ENCODE data around the gene ADAMTSL1.

ADAMTSL1 gene

GRCh38 chr9:18673179-18673578 lies 199.2 kb downstream of the ADAMTSL1 start:
- no peaks in the 10 kb centered on the region for H4K20me1 ChIP-seq (ENCODE audit: insufficient read depth)
- no peaks in the 10 kb centered on the region for H3K79me2 ChIP-seq (ENCODE audit: insufficient read depth, low read depth)
- no peak for TF ChIP-seq CTCF (conservative IDR thresholded peaks at IDR 0.05; ENCODE audit: low read depth, low read length)
- no peak overlapping the region for H3K4me2 ChIP-seq
- H2AFZ ChIP-seq (ENCODE audit: low read depth), result no peak overlapping the region
- H3K9ac ChIP-seq, result no peak overlapping the region
- no peaks in the 10 kb centered on the region for H3K4me1 ChIP-seq (ENCODE audit: low read depth, poor library complexity, severe bottlenecking)
- H3K27ac ChIP-seq, result no peak overlapping the region
- H3K4me3 ChIP-seq (IDR thresholded peaks at IDR 0.05; ENCODE audit: insufficient read depth, low read depth, low read length), result no peak overlapping the region
- no peaks in the 10 kb centered on the region for H3K27me3 ChIP-seq (ENCODE audit: insufficient read depth, low read depth)
- no peaks in the 10 kb centered on the region for H3K36me3 ChIP-seq (ENCODE audit: insufficient read depth)

DNA sequence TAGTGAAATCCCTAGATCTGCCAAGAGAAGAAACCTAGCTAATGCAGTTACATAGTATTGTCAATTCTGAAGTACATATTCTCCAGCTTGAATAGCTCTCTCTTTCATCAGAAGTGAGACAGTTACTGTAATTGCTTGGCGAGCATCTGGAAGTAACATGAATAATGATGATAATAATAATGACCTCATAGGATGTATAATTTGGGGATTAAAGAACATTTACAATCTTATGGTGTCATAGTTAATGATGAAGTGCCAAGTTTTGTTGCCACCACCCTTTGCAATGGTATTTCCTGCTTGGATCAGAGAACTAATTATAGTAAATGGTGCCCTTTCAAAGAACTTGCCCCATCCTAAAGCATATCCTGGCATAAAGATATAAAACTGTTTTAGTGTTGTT lies 201.4 kb downstream of the ADAMTSL1 start:
- H3K27ac ChIP-seq, result no peak overlapping the region
- H4K20me1 ChIP-seq (ENCODE audit: insufficient read depth), result no peaks in the 10 kb centered on the region
- no peaks in the 10 kb centered on the region for H3K79me2 ChIP-seq (ENCODE audit: insufficient read depth, low read depth)
- H3K9ac ChIP-seq, result no peak overlapping the region
- H3K4me2 ChIP-seq, result no peak overlapping the region
- no peak overlapping the region for H3K4me3 ChIP-seq (IDR thresholded peaks at IDR 0.05; ENCODE audit: insufficient read depth, low read depth, low read length)
- H3K36me3 ChIP-seq (ENCODE audit: insufficient read depth), result no peaks in the 10 kb centered on the region
- no peak for TF ChIP-seq CTCF (conservative IDR thresholded peaks at IDR 0.05; ENCODE audit: low read depth, low read length)
- no peaks in the 10 kb centered on the region for H3K4me1 ChIP-seq (ENCODE audit: low read depth, poor library complexity, severe bottlenecking)
- no peak overlapping the region for H2AFZ ChIP-seq (ENCODE audit: low read depth)
- H3K27me3 ChIP-seq (ENCODE audit: insufficient read depth, low read depth), result no peaks in the 10 kb centered on the region

DNA sequence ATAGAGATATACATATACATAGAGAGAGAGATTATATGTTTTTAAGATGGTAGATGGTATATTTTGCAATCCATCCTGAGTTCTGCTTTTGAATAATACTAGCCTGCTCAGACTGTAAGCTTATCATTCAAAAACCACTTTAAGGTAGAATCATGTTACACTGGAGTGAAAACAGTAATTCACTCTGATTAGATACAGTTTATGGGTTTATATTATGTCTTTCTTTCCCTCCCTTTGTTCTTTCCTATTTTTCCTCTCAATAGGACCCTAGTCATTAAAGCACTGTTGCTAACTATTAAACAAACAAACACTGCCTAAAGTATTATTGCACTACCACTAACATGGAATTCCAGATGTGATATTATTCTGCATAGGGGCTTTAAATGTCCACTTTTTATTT lies 202.0 kb downstream of the ADAMTSL1 start:
- H3K27ac ChIP-seq, result no peak overlapping the region
- no peak overlapping the region for H3K9ac ChIP-seq
- no peak overlapping the region for H2AFZ ChIP-seq (ENCODE audit: low read depth)
- no peaks in the 10 kb centered on the region for H3K27me3 ChIP-seq (ENCODE audit: insufficient read depth, low read depth)
- no peaks in the 10 kb centered on the region for H3K36me3 ChIP-seq (ENCODE audit: insufficient read depth)
- no peak overlapping the region for H3K4me2 ChIP-seq
- H4K20me1 ChIP-seq (ENCODE audit: insufficient read depth), result no peaks in the 10 kb centered on the region
- no peak overlapping the region for H3K4me3 ChIP-seq (IDR thresholded peaks at IDR 0.05; ENCODE audit: insufficient read depth, low read depth, low read length)
- no peaks in the 10 kb centered on the region for H3K79me2 ChIP-seq (ENCODE audit: insufficient read depth, low read depth)
- no peak for TF ChIP-seq CTCF (conservative IDR thresholded peaks at IDR 0.05; ENCODE audit: low read depth, low read length)
- H3K4me1 ChIP-seq (ENCODE audit: low read depth, poor library complexity, severe bottlenecking), result no peaks in the 10 kb centered on the region

DNA sequence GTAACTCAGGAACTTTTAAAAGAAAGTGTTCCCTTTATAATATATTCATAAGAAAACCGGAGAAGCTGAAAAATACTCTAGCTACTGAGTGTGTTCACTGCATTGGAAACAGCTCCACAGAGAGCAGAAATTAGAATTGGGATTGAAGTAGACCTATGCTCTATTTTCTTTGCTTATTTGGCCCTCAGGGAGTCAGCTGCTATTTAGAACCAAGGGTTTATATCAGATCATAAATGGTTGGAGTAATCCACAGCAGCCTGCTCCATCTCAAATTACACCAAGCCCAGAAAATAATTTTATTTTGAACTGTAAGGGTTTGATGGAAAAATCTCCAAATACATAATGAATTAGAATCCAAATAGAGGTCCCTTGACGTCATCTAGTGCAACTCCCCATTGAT lies 202.6 kb downstream of the ADAMTSL1 start:
- Histone ChIP-seq H3K4me3 (IDR thresholded peaks at IDR 0.05; ENCODE audit: insufficient read depth, low read depth, low read length) (no peak overlapping the region), H3K4me2 (no peak overlapping the region), H2AFZ (ENCODE audit: low read depth) (no peak overlapping the region), H3K27me3 (ENCODE audit: insufficient read depth, low read depth) (no peaks in the 10 kb centered on the region), H3K9ac (no peak overlapping the region), H3K4me1 (ENCODE audit: low read depth, poor library complexity, severe bottlenecking) (no peaks in the 10 kb centered on the region), H3K27ac (no peak overlapping the region), H4K20me1 (ENCODE audit: insufficient read depth) (no peaks in the 10 kb centered on the region), H3K79me2 (ENCODE audit: insufficient read depth, low read depth) (no peaks in the 10 kb centered on the region), H3K36me3 (ENCODE audit: insufficient read depth) (no peaks in the 10 kb centered on the region)
- no peak for TF ChIP-seq CTCF (conservative IDR thresholded peaks at IDR 0.05; ENCODE audit: low read depth, low read length)

All from KMS-11 (cell line).